Measurements from ENCODE around the gene CYS1. TPM values are rescaled to one million over a fixed set of nuclear protein-coding genes. Genes with fewer than 3 reads are reported as not detected.
"Not testable (repeated sequence)": the region's sequence is repeated elsewhere in the genome, so short reads cannot be mapped to it uniquely, and the experiment has no call there.

The CYS1 gene
- total and polyA plus RNA-seq, 2 donors (not counting 3 experiments of a cell fraction or from before 2014, with no cell fraction given): not detected

DNA sequence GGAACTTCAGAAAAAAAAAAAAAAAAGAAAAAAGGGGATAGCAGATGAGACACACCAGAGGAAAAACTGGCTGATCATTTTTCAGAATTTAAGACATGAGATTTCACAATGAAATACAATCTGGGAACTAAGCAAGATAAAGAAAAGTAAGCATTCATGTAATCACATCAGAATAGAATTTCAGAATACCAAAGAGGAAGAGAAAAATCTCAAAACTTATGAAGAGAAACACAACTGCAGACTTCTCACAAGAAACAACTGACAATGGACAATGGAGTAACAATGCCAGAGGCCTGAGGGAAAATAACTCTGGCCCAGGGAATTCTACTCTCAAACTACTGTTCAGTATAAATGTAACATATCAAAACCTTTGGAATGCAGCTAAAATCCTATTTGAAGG lies 29.1 kb upstream of the CYS1 start:
- Histone ChIP-seq H2AFZ (ENCODE audit: low read depth, low read length) (no peak overlapping the region), H3K4me2 (ENCODE audit: insufficient read depth, low read length) (no peak overlapping the region), H3K27me3 (ENCODE audit: control insufficient read depth in 2 of 2, insufficient read depth in 2 of 2, low read length in 2 of 2) (no peaks in the 10 kb centered on the region), H3K9me1 (replicated peaks; ENCODE audit: control insufficient read depth, extremely low read depth, insufficient read depth, low read length) (no peaks in the 10 kb centered on the region), H3K27ac (ENCODE audit: insufficient read depth, low read depth, low read length) (no peak overlapping the region), H4K20me1 (replicated peaks; ENCODE audit: control insufficient read depth, extremely low read depth, insufficient read depth, low read length) (no peaks in the 10 kb centered on the region), H3K9ac (replicated peaks; ENCODE audit: extremely low read depth, insufficient read depth, low read length) (no peak overlapping the region), H3K9me3 (replicated peaks; ENCODE audit: control insufficient read depth, insufficient read depth, low read length) (no peaks in the 10 kb centered on the region), H3K4me1 (ENCODE audit: control insufficient read depth, extremely low read depth, insufficient read depth, low read length) (no peaks in the 10 kb centered on the region), H3K36me3 (ENCODE audit: control insufficient read depth in 2 of 2, extremely low read depth in 1 of 2, insufficient read depth in 2 of 2, low read length in 2 of 2) (no peaks in the 10 kb centered on the region), H3K4me3 (replicated peaks in 1 of 3; ENCODE audit: insufficient read depth in 1 of 3, low read depth in 1 of 3, low read length in 3 of 3) (no peak overlapping the region), H3K79me2 (ENCODE audit: control insufficient read depth, insufficient read depth, low read length) (no peaks in the 10 kb centered on the region)
- CTCF ChIA-PET: interaction anchor here (3.3 kb wide), 1 partner anchor 12 kb away, joined by 17 read pairs; no protein-coding TSS in a partner anchor
- DNase-seq (ENCODE audit: low read depth, low spot score) (no peak), FAIRE-seq (peak; percentile 31)
- intact Hi-C loops (cut with micrococcal nuclease) (no loop called here), dilution Hi-C loops (cut with MboI; ENCODE audit: extremely low pct_ligation_motif_present, low sequenced_read_pairs) (no loop called here)
- POLR2A ChIA-PET: no interaction called here
- no TSS peak for BruUV-seq (replicated peaks)
- TF ChIP-seq FOS (IDR thresholded peaks at IDR 0.05; ENCODE audit: borderline replicate concordance, insufficient read depth, low read length) (no peak), EZH2 (IDR thresholded peaks at IDR 0.05; ENCODE audit: borderline replicate concordance, low read depth, low read length, severe bottlenecking) (no peak)
- TF ChIP-seq, protein P1, sequence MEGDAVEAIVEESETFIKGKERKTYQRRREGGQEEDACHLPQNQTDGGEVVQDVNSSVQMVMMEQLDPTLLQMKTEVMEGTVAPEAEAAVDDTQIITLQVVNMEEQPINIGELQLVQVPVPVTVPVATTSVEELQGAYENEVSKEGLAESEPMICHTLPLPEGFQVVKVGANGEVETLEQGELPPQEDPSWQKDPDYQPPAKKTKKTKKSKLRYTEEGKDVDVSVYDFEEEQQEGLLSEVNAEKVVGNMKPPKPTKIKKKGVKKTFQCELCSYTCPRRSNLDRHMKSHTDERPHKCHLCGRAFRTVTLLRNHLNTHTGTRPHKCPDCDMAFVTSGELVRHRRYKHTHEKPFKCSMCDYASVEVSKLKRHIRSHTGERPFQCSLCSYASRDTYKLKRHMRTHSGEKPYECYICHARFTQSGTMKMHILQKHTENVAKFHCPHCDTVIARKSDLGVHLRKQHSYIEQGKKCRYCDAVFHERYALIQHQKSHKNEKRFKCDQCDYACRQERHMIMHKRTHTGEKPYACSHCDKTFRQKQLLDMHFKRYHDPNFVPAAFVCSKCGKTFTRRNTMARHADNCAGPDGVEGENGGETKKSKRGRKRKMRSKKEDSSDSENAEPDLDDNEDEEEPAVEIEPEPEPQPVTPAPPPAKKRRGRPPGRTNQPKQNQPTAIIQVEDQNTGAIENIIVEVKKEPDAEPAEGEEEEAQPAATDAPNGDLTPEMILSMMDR (IDR thresholded peaks at IDR 0.05; ENCODE audit: extremely low read depth in 1 of 2, insufficient read depth in 1 of 2, low read depth in 1 of 2, low read length in 2 of 2): no peak
- TF ChIP-seq, protein P2, sequence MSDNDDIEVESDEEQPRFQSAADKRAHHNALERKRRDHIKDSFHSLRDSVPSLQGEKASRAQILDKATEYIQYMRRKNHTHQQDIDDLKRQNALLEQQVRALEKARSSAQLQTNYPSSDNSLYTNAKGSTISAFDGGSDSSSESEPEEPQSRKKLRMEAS (IDR thresholded peaks at IDR 0.05; ENCODE audit: insufficient read depth, insufficient read length): no peak

DNA sequence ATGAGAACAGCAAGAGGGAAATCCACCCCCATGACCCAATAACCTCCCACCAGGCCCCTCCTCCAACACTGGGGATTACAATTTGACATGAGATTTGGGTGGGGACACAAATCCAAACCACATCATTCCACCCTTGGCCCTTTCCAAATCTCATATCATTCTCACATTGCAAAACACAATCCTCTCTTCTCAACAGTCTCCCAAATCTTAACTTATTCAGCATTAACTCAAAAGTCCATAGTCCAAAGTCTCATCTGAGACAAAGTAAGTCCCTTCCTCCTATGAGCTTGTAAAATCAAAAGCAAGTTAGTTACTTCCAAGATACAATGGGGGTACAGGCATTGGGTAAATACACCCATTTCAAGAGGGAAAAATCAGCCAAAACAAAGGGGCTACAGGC lies 24.7 kb upstream of the CYS1 start:
- H3K79me2 ChIP-seq (ENCODE audit: control insufficient read depth, insufficient read depth, low read length); FAIRE-seq; H3K9ac ChIP-seq (replicated peaks; ENCODE audit: extremely low read depth, insufficient read depth, low read length); H2AFZ ChIP-seq (ENCODE audit: low read depth, low read length); H3K4me3 ChIP-seq (replicated peaks in 1 of 3; ENCODE audit: insufficient read depth in 1 of 3, low read depth in 1 of 3, low read length in 3 of 3); dilution Hi-C loops (cut with MboI; ENCODE audit: extremely low pct_ligation_motif_present, low sequenced_read_pairs); H3K9me3 ChIP-seq (replicated peaks; ENCODE audit: control insufficient read depth, insufficient read depth, low read length); H4K20me1 ChIP-seq (replicated peaks; ENCODE audit: control insufficient read depth, extremely low read depth, insufficient read depth, low read length); BruUV-seq (replicated peaks); H3K27me3 ChIP-seq (ENCODE audit: control insufficient read depth in 2 of 2, insufficient read depth in 2 of 2, low read length in 2 of 2); DNase-seq (ENCODE audit: low read depth, low spot score); H3K4me2 ChIP-seq (ENCODE audit: insufficient read depth, low read length); H3K4me1 ChIP-seq (ENCODE audit: control insufficient read depth, extremely low read depth, insufficient read depth, low read length); H3K27ac ChIP-seq (ENCODE audit: insufficient read depth, low read depth, low read length); POLR2A ChIA-PET; H3K9me1 ChIP-seq (replicated peaks; ENCODE audit: control insufficient read depth, extremely low read depth, insufficient read depth, low read length); H3K36me3 ChIP-seq (ENCODE audit: control insufficient read depth in 2 of 2, extremely low read depth in 1 of 2, insufficient read depth in 2 of 2, low read length in 2 of 2); intact Hi-C loops (cut with micrococcal nuclease): not testable (repeated sequence)
- CTCF ChIA-PET: interaction anchor here (1.0 to 1.4 kb wide), 2 partner anchors 32 to 330 kb away, joined by 3 to 8 read pairs; no protein-coding TSS in a partner anchor

Data from endothelial cell of umbilical vein (primary cell).